GM12878 (cell line): ENCODE results near the gene RESP18. TPM values are rescaled to one million over a fixed set of nuclear protein-coding genes. Genes with fewer than 3 reads are reported as not detected.

ENCODE experiments used
- ATAC-seq: fragments of 200-7000 bp; cut with Tn5 transposase; 3 replicates; pipeline ENCODE4 v1.9.1; 2020; ENCODE audit warnings: mild to moderate bottlenecking, moderate library complexity
- BruUV-seq: library from RNA; stranded (reverse); fragments of 400-500 nt; replicated peaks from 2 replicates; lab custom pipeline; 2021; lab: Mats Ljungman, UMichigan
- CTCF ChIA-PET: fragments of 300-600 bp; sonication (Branson Sonifier 250); formaldehyde crosslinking; extraction: SDS; loops from one replicate; lab custom pipeline; 2021; ENCODE audit warnings: inconsistent platforms; lab: Yijun Ruan, JAX
- POLR2A ChIA-PET: fragments of 350-600 bp; formaldehyde crosslinking; extraction: SDS; loops from one replicate; lab custom pipeline; 2021; ENCODE audit warnings: inconsistent platforms; lab: Charles Lee
- RAD21 ChIA-PET: fragments of 300-600 bp; sonication (Branson Sonifier 250); formaldehyde crosslinking; loops from one replicate; lab custom pipeline; 2023; ENCODE audit warnings: antibody characterized with exemption; ENCODE audit not compliant: unreplicated experiment; lab: Charles Lee
- SMC1A ChIA-PET: fragments of 300-600 bp; sonication (Branson Sonifier 250); formaldehyde crosslinking; loops from one replicate; lab custom pipeline; 2023; ENCODE audit not compliant: unreplicated experiment, uncharacterized antibody; lab: Charles Lee
- DNase-seq: peaks from one replicate; pipeline ENCODE4 v3.0.0-alpha.2; 2011; ENCODE audit warnings: low read depth, low spot score
- FAIRE-seq: peaks from 3 replicates; lab custom pipeline; 2011; peaks lifted over from hg19 to GRCh38; lab: Jason Lieb, UNC
- H2AFZ ChIP-seq: 2 replicates; pipeline ENCODE4 v1.6.0; 2011; ENCODE audit warnings: low read depth, low read length, control low read depth; ENCODE audit not compliant: control insufficient read depth
- H3K27ac ChIP-seq: 2 replicates; pipeline ENCODE4 v1.5.1; 2011; ENCODE audit warnings: control low read depth; ENCODE audit not compliant: control insufficient read depth, insufficient read depth
- H3K27me3 ChIP-seq, 2 experiments: replicated peaks in 1 of 2; 2 replicates each; pipeline versions ENCODE4 v1.6.0 to v1.6.1; 2011; ENCODE audit warnings: low read length in 1 of 2; ENCODE audit not compliant: control insufficient read depth in 2 of 2, insufficient read depth in 2 of 2
- H3K36me3 ChIP-seq, 2 experiments: 2 replicates each; pipeline ENCODE4 v1.5.1; 2011; ENCODE audit warnings: low read length in 1 of 2; ENCODE audit not compliant: control insufficient read depth in 2 of 2, insufficient read depth in 2 of 2
- H3K4me1 ChIP-seq: 2 replicates; pipeline ENCODE4 v1.6.1; 2011; ENCODE audit warnings: mild to moderate bottlenecking, low read length, moderate library complexity, mixed read lengths; ENCODE audit not compliant: control insufficient read depth, insufficient read depth
- H3K4me2 ChIP-seq: 2 replicates; pipeline ENCODE4 v1.6.0; 2011; ENCODE audit warnings: control low read depth; ENCODE audit not compliant: control insufficient read depth, insufficient read depth
- H3K4me3 ChIP-seq: fragments of 200-600 bp; sonication (generic); 2 replicates; pipeline ENCODE4 v1.5.1; 2016
- H3K79me2 ChIP-seq: 2 replicates; pipeline ENCODE4 v1.6.0; 2011; ENCODE audit warnings: low read length; ENCODE audit not compliant: control insufficient read depth, insufficient read depth
- H3K9ac ChIP-seq: 2 replicates; pipeline ENCODE4 v1.8.0; 2011; ENCODE audit warnings: low read length, control low read depth, mixed read lengths; ENCODE audit not compliant: control insufficient read depth, insufficient read depth
- H3K9me3 ChIP-seq: replicated peaks from 3 replicates; pipeline ENCODE4 v1.5.1; 2011; ENCODE audit warnings: mild to moderate bottlenecking, low read length; ENCODE audit not compliant: control insufficient read depth, insufficient read depth
- H4K20me1 ChIP-seq: 2 replicates; pipeline ENCODE4 v1.6.0; 2011; ENCODE audit not compliant: control insufficient read depth, insufficient read depth
- BHLHE40 ChIP-seq, 2 experiments: fragments of 450-650 bp in 1 of 2; IDR thresholded peaks; 2 replicates each; pipeline ENCODE4 v1.6.1; 2011 to 2017; ENCODE audit warnings: low read depth in 2 of 2, borderline replicate concordance in 1 of 2, improper control_type of control experiment in 1 of 2, low read length in 1 of 2, mild to moderate bottlenecking in 1 of 2
- CREM ChIP-seq: IDR thresholded peaks from 2 replicates; pipeline ENCODE4 v1.6.1; 2014; ENCODE audit warnings: antibody characterized with exemption, low read depth
- KDM1A ChIP-seq: fragments of 200-600 bp; sonication (generic); IDR thresholded peaks from 2 replicates; pipeline ENCODE4 v1.6.1; 2016; ENCODE audit warnings: borderline replicate concordance
- PAX8 ChIP-seq: fragments of 450-650 bp; IDR thresholded peaks from 2 replicates; pipeline ENCODE4 v1.6.1; 2017; ENCODE audit warnings: mild to moderate bottlenecking, moderate library complexity
- RB1 ChIP-seq: fragments of 450-650 bp; formaldehyde crosslinking; IDR thresholded peaks from 2 replicates; pipeline ENCODE4 v1.6.1; 2017; ENCODE audit warnings: mild to moderate bottlenecking, borderline replicate concordance
- RELB ChIP-seq: fragments of 450-650 bp; IDR thresholded peaks from 2 replicates; pipeline ENCODE4 v1.6.1; 2017; ENCODE audit warnings: low read depth, mild to moderate bottlenecking, moderate library complexity
- SMAD1 ChIP-seq: fragments of 450-650 bp; IDR thresholded peaks from 2 replicates; pipeline ENCODE4 v1.6.1; 2018; ENCODE audit warnings: mild to moderate bottlenecking, low read depth; ENCODE audit not compliant: partially characterized antibody
- SREBF1 ChIP-seq: IDR thresholded peaks from 2 replicates; pipeline ENCODE4 v1.6.1; 2012; ENCODE audit warnings: mild to moderate bottlenecking, low read length
- STAT1 ChIP-seq: fragments of 450-650 bp; conservative IDR thresholded peaks from 2 replicates; pipeline ENCODE4 v1.6.1; 2014; ENCODE audit warnings: antibody characterized with exemption, mild to moderate bottlenecking
- TBL1XR1 ChIP-seq: IDR thresholded peaks from 2 replicates; pipeline ENCODE4 v1.6.1; 2012; ENCODE audit warnings: low read depth, low read length, improper control_type of control experiment
- USF2 ChIP-seq: IDR thresholded peaks from 2 replicates; pipeline ENCODE4 v1.6.1; 2011; ENCODE audit warnings: low read depth, low read length, improper control_type of control experiment, borderline replicate concordance
- ZBTB4 ChIP-seq: fragments of 450-650 bp; formaldehyde crosslinking; IDR thresholded peaks from 2 replicates; pipeline ENCODE4 v1.4.0; 2022; ENCODE audit warnings: mild to moderate bottlenecking, moderate library complexity
- ZNF687 ChIP-seq: fragments of 450-650 bp; IDR thresholded peaks from 2 replicates; pipeline ENCODE4 v1.6.1; 2017; ENCODE audit warnings: mild to moderate bottlenecking, moderate library complexity
- WGBS: methylation state at CpG from one replicate; pipeline ENCODE4 v1.1.6; 2016; ENCODE audit warnings: low lambda C conversion rate; ENCODE audit not compliant: insufficient replicate concordance, insufficient coverage; ENCODE audit errors: missing lambda C conversion rate; 5-methylcytosine and 5-hydroxymethylcytosine counted together
- in situ Hi-C: fragments of 300-500 bp; cut with MboI; formaldehyde crosslinking; loops from 9 replicates; pipeline ENCODE4 v1.14.3; 2018; ENCODE audit warnings: mixed read lengths
- intact Hi-C: fragments of 100-400 bp; cut with micrococcal nuclease; formaldehyde crosslinking; loops from one replicate; pipeline ENCODE4 v1.14.2; 2022; ENCODE audit not compliant: unreplicated experiment
- polyA plus RNA-seq, 11 experiments: library from polyadenylated mRNA; depleted of rRNA in 4 of 11; unstranded in 6 of 11; stranded (reverse) in 5 of 11; fragments of >200 nt; fragmentation: Nextera tagmentation in 4 of 11; fragmentation: Illumina TruSeq in 1 of 11; extraction: Ambion mirVana in 4 of 11; extraction: Trizol in 1 of 11; gene quantifications; 1 replicate in 1 of 11; 2 replicates in 10 of 11; pipeline versions ENCODE4 v1.2.1 to v1.2.3, GENCODE V29; 2011 to 2016; ENCODE audit warnings: inconsistent platforms in 2 of 11, missing spikeins in 2 of 11, low read depth in 1 of 11
- total RNA-seq, 4 experiments: library from RNA; depleted of rRNA in 3 of 4; stranded (reverse); fragments of >200 nt in 3 of 4; fragmentation: Illumina TruSeq in 1 of 4; extraction: Trizol in 1 of 4; gene quantifications; 2 replicates each; pipeline versions ENCODE4 v1.2.1 to v1.2.3, GENCODE V29; 2013 to 2021

RESP18 gene
- total and polyA plus RNA-seq, 10 of the 15 experiments (the other 5 are each of a cell fraction or from before 2014, with no cell fraction given) = not detected

- no TSS peak for BruUV-seq
These were observed 26.5 kb downstream of the RESP18 start for GRCh38 chr2:219306047-219306446.

More at GRCh38 chr2:219306047-219306446, 26.5 kb downstream of the RESP18 start:
- Histone ChIP-seq H3K4me1 (no peaks in the 10 kb centered on the region), H3K36me3 (no peaks in the 10 kb centered on the region), H3K4me2 (no peak overlapping the region), H3K4me3 (no peak overlapping the region), H2AFZ (no peak overlapping the region), H3K27me3 (peaks cover 2 to 5% of the 10 kb centered on the region in 2 experiments; a peak in 2 of 4 replicates), H3K79me2 (no peaks in the 10 kb centered on the region), H3K9me3 (no peaks in the 10 kb centered on the region), H3K9ac (no peak overlapping the region), H4K20me1 (no peaks in the 10 kb centered on the region), H3K27ac (no peak overlapping the region)
- WGBS = 0% methylated on average over 1 of the region's 1 CpG
- CTCF ChIA-PET = interaction anchor here (1.4 kb wide), 1 partner anchor 151 kb away, joined by 3 read pairs; no protein-coding TSS in a partner anchor
- no peak for ATAC-seq
- no peak for FAIRE-seq
- RAD21 ChIA-PET = no interaction called here
- intact Hi-C loops = no loop called here
- in situ Hi-C loops = no loop called here
- DNase-seq = no peak
- POLR2A ChIA-PET = no interaction called here
- TF ChIP-seq BHLHE40 (IDR thresholded peaks at IDR 0.05; ENCODE audit: borderline replicate concordance in 1 of 2, low read depth in 2 of 2, low read length in 1 of 2) (no peak), TBL1XR1 (no peak), KDM1A (no peak), RB1 (no peak), ZBTB4 (no peak), SREBF1 (no peak), SMAD1 (no peak), STAT1 (no peak), ZNF687 (no peak), PAX8 (no peak), RELB (no peak), USF2 (no peak), CREM (no peak)
- SMC1A ChIA-PET = no interaction called here
